CD4-positive, alpha-beta T cell treated with Interferon alpha-2 for 1 hour (primary cell): ENCODE results near the gene POLDIP2.

Source experiments
- DNase-seq, 2 donors: peaks; one replicate each; pipeline ENCODE4 v3.0.0-alpha.2; 2020 to 2022

The POLDIP2 gene

DNA sequence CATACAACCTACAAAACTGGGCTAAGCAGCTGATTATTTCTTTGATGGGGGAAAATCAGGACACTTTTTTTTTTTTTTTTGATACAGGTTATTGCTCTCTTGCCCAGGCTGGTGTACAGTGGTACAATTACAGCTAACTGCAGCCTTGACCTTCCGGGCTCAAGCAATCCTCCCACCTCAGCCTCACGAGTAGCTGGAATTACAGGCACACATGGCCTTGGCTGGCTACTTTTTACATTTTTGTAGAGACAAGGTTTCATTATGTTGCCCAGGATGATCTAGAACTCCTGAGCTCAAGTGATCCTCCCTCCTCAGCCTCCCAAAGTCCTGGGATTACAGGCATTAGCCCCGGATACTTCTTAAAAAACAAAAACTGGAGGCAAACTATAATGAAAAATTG lies 58.9 kb downstream of the POLDIP2 start:
- DNase-seq = no peak
